GOT3 (cell line): ENCODE results near the gene PPP1R13B.
"Not testable (repeated sequence)": the region's sequence is repeated elsewhere in the genome, so short reads cannot be mapped to it uniquely, and the experiment has no call there.

Source experiments
- DNase-seq: peaks from one replicate; lab custom pipeline; 2025; ENCODE audit warnings: mixed read lengths; lab: John Stamatoyannopoulos, UW

Gene PPP1R13B

GRCh38 chr14:103801459-103801858 is 45.9 kb downstream of the PPP1R13B start:
- no peak for DNase-seq

- DNase-seq, result not testable (repeated sequence)
Observed at GRCh38 chr14:103793192-103793591, 54.2 kb downstream of the PPP1R13B start.

- DNase-seq, result no peak
Observed at GRCh38 chr14:103788086-103788485, 59.3 kb downstream of the PPP1R13B start.

DNA sequence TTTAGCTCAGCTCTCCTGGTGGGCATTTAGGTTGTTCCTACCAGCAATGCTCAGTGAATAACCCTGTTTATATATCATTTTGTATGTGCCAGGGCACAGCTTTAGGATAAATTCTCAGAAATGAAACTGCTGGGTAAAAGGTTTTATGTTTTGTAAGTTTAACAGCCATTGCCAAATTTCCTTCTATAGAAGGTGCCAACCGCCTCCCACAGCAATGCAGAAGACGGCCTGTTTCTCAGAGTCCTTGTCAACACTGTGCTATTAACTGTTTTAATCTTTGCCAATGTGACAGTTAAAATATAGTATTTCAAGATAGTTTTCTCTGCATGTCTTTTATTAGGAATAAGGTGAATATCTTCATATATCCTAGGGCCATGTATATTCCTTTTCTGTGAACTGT is 65.0 kb downstream of the PPP1R13B start:
- no peak for DNase-seq

DNA sequence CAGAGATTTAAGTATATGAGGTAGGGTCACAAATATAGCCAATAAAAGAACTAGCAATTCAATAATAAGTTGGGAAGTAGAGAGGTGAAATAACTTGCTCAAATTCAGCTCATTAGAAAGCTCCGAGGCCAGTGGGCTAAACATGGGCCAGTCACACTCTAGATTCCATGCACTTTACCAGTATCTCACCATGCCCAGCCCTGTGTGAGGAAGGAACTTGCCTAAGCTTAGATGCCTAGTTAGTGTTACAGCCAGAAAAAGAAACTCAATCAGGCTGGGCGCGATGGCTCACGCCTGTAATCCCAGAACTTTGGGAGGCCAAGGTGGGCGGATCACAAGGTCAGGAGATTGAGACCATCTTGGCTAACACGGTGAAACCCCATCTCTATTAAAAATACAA is 71.1 kb downstream of the PPP1R13B start:
- DNase-seq, result not testable (repeated sequence)

- no peak for DNase-seq
Observed at GRCh38 chr14:103775506-103775905, 71.9 kb downstream of the PPP1R13B start.

GRCh38 chr14:103773521-103773920 is 73.9 kb downstream of the PPP1R13B start:
- no peak for DNase-seq

DNA sequence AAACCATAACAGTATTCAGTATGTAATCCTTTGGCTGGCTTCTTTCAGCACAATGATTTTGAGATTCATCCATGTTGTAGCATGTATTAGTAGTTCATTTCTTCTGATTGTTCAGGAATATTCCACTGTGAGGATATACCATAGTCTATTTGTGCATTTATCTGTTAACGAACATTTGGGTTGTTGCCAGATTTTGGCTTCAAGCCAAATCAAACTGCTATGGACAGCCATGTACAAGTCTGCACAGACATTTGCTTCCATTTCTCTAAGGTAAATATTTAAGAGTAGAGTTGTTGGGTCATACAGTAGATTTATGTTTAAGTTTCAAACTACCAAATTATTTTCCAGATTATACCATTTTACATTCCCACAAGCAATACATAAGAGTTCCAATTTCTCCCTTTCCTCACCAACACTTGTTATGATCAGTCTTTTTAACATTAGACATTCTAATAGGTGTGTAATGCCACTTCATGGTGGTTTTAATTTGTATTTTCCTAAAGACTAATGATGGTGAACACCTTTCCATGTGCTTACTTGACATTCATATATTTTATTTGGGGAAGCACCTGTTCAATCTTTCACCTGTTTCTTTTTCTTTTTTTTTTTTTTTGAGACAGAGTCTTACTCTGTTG is 75.2 kb downstream of the PPP1R13B start:
- DNase-seq, result no peak

- DNase-seq, result no peak
Observed at GRCh38 chr14:103770902-103771301, 76.5 kb downstream of the PPP1R13B start.

GRCh38 chr14:103770500-103770899 is 76.9 kb downstream of the PPP1R13B start:
- no peak for DNase-seq

DNA sequence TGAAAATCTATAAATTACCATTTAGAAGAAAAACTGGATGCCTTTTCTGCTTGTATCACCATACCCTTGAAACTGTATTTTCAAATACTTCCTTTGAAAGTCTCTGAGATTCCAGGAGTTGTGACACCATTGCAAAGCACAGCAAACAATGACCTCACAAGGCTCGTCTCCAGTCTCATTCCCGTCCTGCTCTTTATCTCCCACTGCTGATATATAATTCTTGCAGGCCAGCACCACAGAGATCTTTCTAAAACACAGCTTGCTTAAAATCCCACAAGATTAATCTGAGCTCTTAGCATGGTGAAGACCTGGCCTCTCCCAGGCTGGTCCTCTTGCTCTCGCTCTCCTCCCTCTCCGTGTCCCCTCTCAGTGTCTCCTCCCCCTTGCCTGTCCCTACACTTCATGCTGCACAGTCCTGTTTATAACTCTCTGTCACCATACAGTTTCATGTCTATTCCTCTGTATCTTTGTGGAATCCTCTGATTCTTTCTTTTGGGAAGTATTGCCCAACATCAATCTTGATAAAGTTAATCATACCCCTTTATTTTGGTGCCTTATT is 80.0 kb downstream of the PPP1R13B start:
- DNase-seq, result no peak

GRCh38 chr14:103765526-103765925 is 81.8 kb downstream of the PPP1R13B start:
- DNase-seq, result no peak

DNA sequence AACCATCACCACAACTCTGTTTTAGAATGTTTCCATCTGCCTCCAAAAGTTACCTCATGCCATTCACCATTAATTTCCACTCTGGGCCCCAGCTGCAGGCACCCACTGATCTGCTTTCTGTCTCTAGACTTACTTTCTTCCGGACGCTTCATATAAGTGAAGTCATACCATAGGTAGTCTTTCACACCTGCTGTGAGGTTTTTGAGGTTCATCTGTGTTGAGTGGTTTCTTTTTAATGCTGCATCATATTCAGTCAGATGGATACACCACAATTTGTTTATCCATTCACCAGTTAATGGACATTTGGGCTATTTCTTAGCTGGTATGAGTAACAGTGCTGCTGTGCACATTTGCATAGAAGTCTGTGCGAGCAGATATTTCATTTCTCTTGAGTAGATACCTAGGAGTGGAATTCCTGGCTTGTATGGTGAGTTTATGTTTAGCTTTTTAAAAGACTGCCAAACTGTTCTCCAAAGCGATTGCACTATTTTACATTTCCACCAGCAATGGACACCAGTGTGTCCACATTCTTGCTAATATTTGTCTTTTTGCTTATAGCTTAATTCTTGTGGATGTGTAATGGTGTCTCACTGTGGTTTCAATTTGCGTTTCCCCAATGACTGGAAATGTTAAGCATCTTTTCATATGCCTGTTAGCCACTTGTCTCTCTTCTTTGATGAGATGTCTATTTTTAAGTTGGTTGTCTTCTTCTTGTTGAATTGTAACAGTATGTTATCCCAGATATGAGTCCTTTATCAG is 83.5 kb downstream of the PPP1R13B start:
- DNase-seq, result no peak

- no peak for DNase-seq
Observed at GRCh38 chr14:103762541-103762940, 84.8 kb downstream of the PPP1R13B start.

- DNase-seq, result no peak
Observed at GRCh38 chr14:103762036-103762435, 85.3 kb downstream of the PPP1R13B start.

DNA sequence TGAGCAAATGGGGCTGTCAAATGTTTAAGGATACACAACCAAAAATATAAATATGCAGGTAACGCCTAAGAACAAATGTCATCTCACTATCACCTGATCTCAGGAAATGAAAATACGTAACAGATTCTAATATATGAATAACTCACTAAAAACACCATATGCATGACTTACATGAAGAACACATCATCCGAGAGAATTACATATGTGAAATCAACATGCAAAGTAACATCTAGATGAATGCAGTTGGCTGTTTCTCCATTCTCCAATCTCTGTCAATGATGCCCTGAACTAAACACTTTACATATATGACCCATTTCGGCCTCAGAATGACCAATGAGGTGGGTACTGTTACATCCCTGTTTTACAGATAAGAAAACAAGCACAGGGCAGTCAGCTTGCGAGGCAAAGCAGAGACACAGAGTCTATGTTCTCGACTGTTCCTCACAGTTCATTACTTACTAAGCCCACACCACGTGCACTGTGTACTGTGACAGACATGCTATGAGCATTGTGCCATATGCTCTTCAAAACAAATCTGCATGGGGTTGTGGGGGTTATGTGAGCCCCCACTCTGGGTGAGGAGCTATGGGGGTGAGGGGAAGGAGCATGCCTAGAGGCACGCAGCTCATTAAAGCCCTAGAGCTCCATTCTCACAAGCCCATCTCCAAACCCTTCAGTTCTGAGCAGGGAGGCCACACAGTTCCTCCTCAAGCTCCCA is 89.2 kb downstream of the PPP1R13B start:
- no peak for DNase-seq

DNA sequence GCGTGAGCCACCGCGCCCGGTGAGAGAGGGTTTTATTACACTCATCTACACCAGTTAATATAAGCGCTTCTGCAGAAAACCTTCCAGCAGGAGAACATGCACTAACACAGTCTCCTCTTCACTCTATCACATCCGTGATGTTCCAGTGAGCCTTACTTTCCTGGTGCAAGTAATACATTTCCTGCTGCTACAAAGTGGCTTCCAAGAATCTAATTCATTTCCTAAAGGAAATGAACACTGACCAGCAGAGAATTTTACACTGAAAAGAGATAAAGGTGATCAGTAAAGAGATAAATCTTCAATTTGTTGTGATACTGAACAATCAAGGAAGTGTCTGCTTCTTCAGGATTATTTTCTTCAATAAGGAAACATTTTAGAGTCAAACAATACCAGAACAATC is 92.3 kb downstream of the PPP1R13B start:
- DNase-seq, result no peak

GRCh38 chr14:103753774-103754173 is 93.6 kb downstream of the PPP1R13B start:
- no peak for DNase-seq

GRCh38 chr14:103749860-103750259 is 97.5 kb downstream of the PPP1R13B start:
- DNase-seq, result no peak

GRCh38 chr14:103749452-103749851 is 97.9 kb downstream of the PPP1R13B start:
- no peak for DNase-seq

GRCh38 chr14:103748534-103748857 is 98.9 kb downstream of the PPP1R13B start:
- no peak for DNase-seq

- DNase-seq, result no peak
Observed at GRCh38 chr14:103746701-103747100, 100.7 kb downstream of the PPP1R13B start.

DNA sequence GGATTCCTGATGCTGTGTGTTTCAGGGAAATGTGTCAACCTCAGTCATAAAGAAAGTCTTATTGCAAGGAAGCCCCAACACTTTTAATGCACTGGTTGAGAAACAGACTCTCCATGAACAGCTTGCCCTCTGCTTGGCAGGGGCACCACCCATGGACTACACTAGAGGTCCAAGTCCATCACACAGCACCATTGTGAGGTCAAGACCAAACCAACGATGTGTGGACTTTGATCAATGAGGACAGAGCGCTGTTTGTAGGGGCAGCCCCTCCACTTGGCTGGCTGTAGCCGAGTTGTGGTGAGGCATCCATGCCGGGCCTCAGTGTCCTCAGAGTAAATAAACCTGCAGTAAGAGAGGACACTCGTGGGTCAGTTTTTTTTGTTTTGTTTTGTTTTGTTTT is 102.0 kb downstream of the PPP1R13B start:
- no peak for DNase-seq
